Measurements from ENCODE around the gene CFAP107. TPM values are rescaled to one million over a fixed set of nuclear protein-coding genes. Genes with fewer than 3 reads are reported as not detected.

CFAP107 gene
- total RNA-seq, 1 donor from 2014 or later: not detected

- H4K20me1 ChIP-seq (ENCODE audit: low read depth): no peaks in the 10 kb centered on the region
- H3K27ac ChIP-seq: no peak overlapping the region
- H3K36me3 ChIP-seq: no peaks in the 10 kb centered on the region
- no peak overlapping the region for H3K9ac ChIP-seq
- no peaks in the 10 kb centered on the region for H3K9me3 ChIP-seq (ENCODE audit: low read depth)
- Mint-ChIP-seq H3K27me3 (ENCODE audit: insufficient read depth, low read depth) (no peaks in the 10 kb centered on the region), H3K4me1 (no peaks in the 10 kb centered on the region), H3K36me3 (no peaks in the 10 kb centered on the region), H3K9me3 (peaks cover 2% of the 10 kb centered on the region), H3K27ac (no peak overlapping the region), H3K4me3 (no peak overlapping the region)
- H3F3A ChIP-seq (ENCODE audit: low read depth): no peaks in the 10 kb centered on the region
- no peak overlapping the region for H3K4me3 ChIP-seq
- no peaks in the 10 kb centered on the region for H3K27me3 ChIP-seq
- no peak overlapping the region for H3K4me2 ChIP-seq
- DNase-seq (ENCODE audit: low spot score): no peak
- TF ChIP-seq CTCF (IDR thresholded peaks at IDR 0.05): no peak
- TF ChIP-seq EZH2phosphoT487 (IDR thresholded peaks at IDR 0.05): no peak
- no peak for TF ChIP-seq EZH2 (IDR thresholded peaks at IDR 0.05)
- H2AFZ ChIP-seq (replicated peaks): no peak overlapping the region
- no peaks in the 10 kb centered on the region for H3K79me2 ChIP-seq (ENCODE audit: low read depth)
- H3K4me1 ChIP-seq: no peaks in the 10 kb centered on the region
These were observed 7.1 kb upstream of the CFAP107 start for GRCh38 chr1:12738934-12739333.

GRCh38 chr1:12739613-12740012 lies 6.4 kb upstream of the CFAP107 start:
- no peaks in the 10 kb centered on the region for H3K36me3 Mint-ChIP-seq
- Histone ChIP-seq H3K9ac (no peak overlapping the region), H3K36me3 (no peaks in the 10 kb centered on the region), H3K4me3 (no peak overlapping the region), H3K27me3 (no peaks in the 10 kb centered on the region), H3K79me2 (ENCODE audit: low read depth) (no peaks in the 10 kb centered on the region), H2AFZ (replicated peaks) (no peak overlapping the region), H3K9me3 (ENCODE audit: low read depth) (no peaks in the 10 kb centered on the region), H4K20me1 (ENCODE audit: low read depth) (no peaks in the 10 kb centered on the region), H3K4me2 (no peak overlapping the region), H3K4me1 (no peaks in the 10 kb centered on the region), H3K27ac (no peak overlapping the region), H3F3A (ENCODE audit: low read depth) (no peaks in the 10 kb centered on the region)
- no peak overlapping the region for H3K4me3 Mint-ChIP-seq
- H3K27me3 Mint-ChIP-seq (ENCODE audit: insufficient read depth, low read depth): peaks cover 2% of the 10 kb centered on the region
- TF ChIP-seq EZH2phosphoT487 (IDR thresholded peaks at IDR 0.05) (no peak), CTCF (IDR thresholded peaks at IDR 0.05) (no peak), EZH2 (IDR thresholded peaks at IDR 0.05) (no peak)
- H3K27ac Mint-ChIP-seq: no peak overlapping the region
- DNase-seq (ENCODE audit: low spot score): no peak
- no peaks in the 10 kb centered on the region for H3K4me1 Mint-ChIP-seq
- H3K9me3 Mint-ChIP-seq: peaks cover 2% of the 10 kb centered on the region

GRCh38 chr1:12741946-12742345 lies 4.1 kb upstream of the CFAP107 start:
- H3K4me1 Mint-ChIP-seq: no peaks in the 10 kb centered on the region
- H3K9me3 Mint-ChIP-seq: no peaks in the 10 kb centered on the region
- H3K36me3 Mint-ChIP-seq: no peaks in the 10 kb centered on the region
- H3K27me3 Mint-ChIP-seq (ENCODE audit: insufficient read depth, low read depth): peaks cover 2% of the 10 kb centered on the region
- H3K9ac ChIP-seq: no peak overlapping the region
- H3K4me3 Mint-ChIP-seq: no peak overlapping the region
- H3K27ac Mint-ChIP-seq: no peak overlapping the region
- no peak overlapping the region for H3K4me3 ChIP-seq
- TF ChIP-seq EZH2 (IDR thresholded peaks at IDR 0.05): no peak
- no peak for TF ChIP-seq CTCF (IDR thresholded peaks at IDR 0.05)
- TF ChIP-seq EZH2phosphoT487 (IDR thresholded peaks at IDR 0.05): no peak
- H3K27ac ChIP-seq: no peak overlapping the region
- no peaks in the 10 kb centered on the region for H3K9me3 ChIP-seq (ENCODE audit: low read depth)
- no peaks in the 10 kb centered on the region for H4K20me1 ChIP-seq (ENCODE audit: low read depth)
- no peak overlapping the region for H2AFZ ChIP-seq (replicated peaks)
- no peaks in the 10 kb centered on the region for H3K79me2 ChIP-seq (ENCODE audit: low read depth)
- no peaks in the 10 kb centered on the region for H3K36me3 ChIP-seq
- DNase-seq (ENCODE audit: low spot score): no peak
- no peaks in the 10 kb centered on the region for H3K4me1 ChIP-seq
- no peak overlapping the region for H3K4me2 ChIP-seq
- H3K27me3 ChIP-seq: no peaks in the 10 kb centered on the region
- H3F3A ChIP-seq (ENCODE audit: low read depth): no peaks in the 10 kb centered on the region
